WTC11 (cell line): ENCODE results near the gene WBP2. TPM values are rescaled to one million over a fixed set of nuclear protein-coding genes. Genes with fewer than 3 reads are reported as not detected.
A peak's percentile ranks its signal among the peaks of the same experiment; 100 is the strongest.

Experiments
- AFF4 ChIP-seq: sonication (generic); formaldehyde crosslinking; IDR thresholded peaks from 2 replicates; pipeline ENCODE4 v1.8.1; 2023; ENCODE audit warnings: mild to moderate bottlenecking, missing genetic modification reagents, borderline replicate concordance
- AR ChIP-seq: fragments of 250-450 bp; sonication (Bioruptor Pico); IDR thresholded peaks from 2 replicates; pipeline ENCODE4 v1.9.0; 2021; ENCODE audit warnings: mild to moderate bottlenecking
- ATF6 ChIP-seq: sonication (generic); formaldehyde crosslinking; IDR thresholded peaks from 2 replicates; pipeline ENCODE4 v1.8.1; 2023; ENCODE audit warnings: mild to moderate bottlenecking, missing genetic modification reagents
- CDX4 ChIP-seq: fragments of 250-450 bp; sonication (Bioruptor Pico); IDR thresholded peaks from 2 replicates; pipeline ENCODE4 v1.9.0; 2021; ENCODE audit warnings: moderate library complexity, mild to moderate bottlenecking, inconsistent platforms, borderline replicate concordance
- ERG ChIP-seq: fragments of 250-450 bp; sonication (Bioruptor Pico); IDR thresholded peaks from 2 replicates; pipeline ENCODE4 v1.8.0; 2021; ENCODE audit warnings: mild to moderate bottlenecking
- FOXP4 ChIP-seq: sonication (generic); formaldehyde crosslinking; IDR thresholded peaks from 2 replicates; pipeline ENCODE4 v1.8.0; 2022; ENCODE audit warnings: mild to moderate bottlenecking, missing genetic modification reagents
- JAZF1 ChIP-seq: fragments of 250-450 bp; sonication (Bioruptor Pico); IDR thresholded peaks from 2 replicates; pipeline ENCODE4 v1.9.0; 2021; ENCODE audit warnings: moderate library complexity, mild to moderate bottlenecking, inconsistent platforms
- MAX ChIP-seq: sonication (generic); formaldehyde crosslinking; IDR thresholded peaks from 2 replicates; pipeline ENCODE4 v1.8.0; 2022; ENCODE audit warnings: mild to moderate bottlenecking, missing genetic modification reagents
- MYBL2 ChIP-seq: sonication (generic); formaldehyde crosslinking; IDR thresholded peaks from 2 replicates; pipeline ENCODE4 v1.8.1; 2023; ENCODE audit warnings: mild to moderate bottlenecking, moderate library complexity, missing genetic modification reagents
- OVOL2 ChIP-seq: fragments of 250-450 bp; sonication (Bioruptor Pico); IDR thresholded peaks from 2 replicates; pipeline ENCODE4 v1.9.0; 2021; ENCODE audit warnings: mild to moderate bottlenecking, borderline replicate concordance
- PRDM15 ChIP-seq: sonication (generic); formaldehyde crosslinking; IDR thresholded peaks from 2 replicates; pipeline ENCODE4 v1.8.0; 2022; ENCODE audit warnings: missing genetic modification reagents
- PRRX2 ChIP-seq: fragments of 250-450 bp; sonication (Bioruptor Pico); IDR thresholded peaks from 2 replicates; pipeline ENCODE4 v1.8.0; 2021; ENCODE audit warnings: mild to moderate bottlenecking
- RELA ChIP-seq: sonication (generic); formaldehyde crosslinking; IDR thresholded peaks from 2 replicates; pipeline ENCODE4 v1.8.1; 2022; ENCODE audit warnings: missing genetic modification reagents, mild to moderate bottlenecking, borderline replicate concordance
- SMAD3 ChIP-seq: sonication (generic); formaldehyde crosslinking; IDR thresholded peaks from 2 replicates; pipeline ENCODE4 v1.8.0; 2022; ENCODE audit warnings: missing genetic modification reagents, mild to moderate bottlenecking, borderline replicate concordance
- SP1 ChIP-seq: sonication (generic); formaldehyde crosslinking; conservative IDR thresholded peaks from 2 replicates; pipeline ENCODE4 v1.8.1; 2022; ENCODE audit warnings: missing genetic modification reagents
- TEAD1 ChIP-seq: sonication (generic); formaldehyde crosslinking; IDR thresholded peaks from 2 replicates; pipeline ENCODE4 v1.8.0; 2022; ENCODE audit warnings: mild to moderate bottlenecking, missing genetic modification reagents
- ZNF219 ChIP-seq: sonication (generic); formaldehyde crosslinking; IDR thresholded peaks from 2 replicates; pipeline ENCODE4 v1.8.0; 2023; ENCODE audit warnings: missing genetic modification reagents, mild to moderate bottlenecking, borderline replicate concordance
- ZNF423 ChIP-seq: fragments of 250-450 bp; sonication (Bioruptor Pico); IDR thresholded peaks from 2 replicates; pipeline ENCODE4 v2.1.2; 2022; ENCODE audit warnings: mild to moderate bottlenecking, moderate library complexity
- ZNF512 ChIP-seq: sonication (generic); formaldehyde crosslinking; IDR thresholded peaks from 2 replicates; pipeline ENCODE4 v1.8.1; 2022; ENCODE audit warnings: missing genetic modification reagents, borderline replicate concordance
- total RNA-seq: library from RNA; stranded (reverse); gene quantifications from 3 replicates; pipeline ENCODE4 v1.2.3, GENCODE V29; 2021

Gene WBP2
- total RNA-seq, 1 experiment from 2014 or later: 68.8 TPM

GRCh38 chr17:75830164-75831031 is 24.7 kb downstream of the WBP2 start (continued):
- TF ChIP-seq PRDM15 (no peak), PRRX2 (no peak), ATF6 (CRISPR knock-in tag) (no peak), FOXP4 (CRISPR knock-in tag) (no peak; the same call in 1 of the 2 replicates), OVOL2 (no peak), TEAD1 (CRISPR knock-in tag) (no peak), MAX (CRISPR knock-in tag) (peak; percentile 67), ERG (no peak), RELA (no peak), CDX4 (CRISPR knock-in tag) (no peak), JAZF1 (no peak), ZNF512 (CRISPR knock-in tag) (no peak), AFF4 (CRISPR knock-in tag) (no peak), AR (CRISPR knock-in tag) (no peak), ZNF219 (CRISPR knock-in tag) (no peak), MYBL2 (CRISPR knock-in tag) (no peak), SP1 (CRISPR knock-in tag) (peak; percentile 77; the same call in 1 of the 2 replicates), ZNF423 (no peak; the same call in 1 of the 2 replicates), SMAD3 (no peak)
